CD4-positive, alpha-beta T cell (primary cell): ENCODE data around the gene OSBPL10. TPM values are rescaled to one million over a fixed set of nuclear protein-coding genes. Genes with fewer than 3 reads are reported as not detected.

Experiments
- ATAC-seq: fragments of 200-7000 bp; cut with Tn5 transposase; one replicate; pipeline ENCODE4 v1.10.0; 2022; ENCODE audit warnings: mild to moderate bottlenecking; ENCODE audit not compliant: poor library complexity
- CTCF ChIA-PET: fragments of 350-600 bp; sonication (Branson Sonifier 250); formaldehyde crosslinking; loops from one replicate; lab custom pipeline; 2021; ENCODE audit warnings: antibody characterized with exemption, inconsistent platforms; lab: Charles Lee
- POLR2A ChIA-PET: fragments of 350-600 bp; sonication (Branson Sonifier 250); formaldehyde crosslinking; loops from one replicate; lab custom pipeline; 2021; ENCODE audit warnings: antibody characterized with exemption, inconsistent platforms; lab: Charles Lee
- DNase-seq, 14 experiments: peaks; one replicate each; pipeline ENCODE4 v3.0.0-alpha.2; 2013 to 2020; ENCODE audit warnings: mixed read lengths in 2 of 14
- H3K27ac ChIP-seq, 2 donors: one replicate each; pipeline versions ENCODE4 v1.5.1 to v1.7.0; 2013; ENCODE audit warnings: low read length in 2 of 2, low read depth in 1 of 2, mild to moderate bottlenecking in 1 of 2
- H3K27me3 ChIP-seq, 2 experiments: 1 replicate in 1 of 2; 2 replicates in 1 of 2; pipeline versions ENCODE4 v1.6.1 to v1.7.0; 2013; ENCODE audit warnings: low read length in 2 of 2, control low read depth in 1 of 2, mild to moderate bottlenecking in 1 of 2, moderate library complexity in 1 of 2; ENCODE audit not compliant: insufficient read depth in 2 of 2, control insufficient read depth in 1 of 2
- H3K36me3 ChIP-seq: one replicate; pipeline ENCODE4 v1.6.1; 2013; ENCODE audit warnings: low read length, control low read depth; ENCODE audit not compliant: insufficient read depth
- H3K4me1 ChIP-seq: one replicate; pipeline ENCODE4 v1.6.1; 2013; ENCODE audit warnings: low read length, control low read depth; ENCODE audit not compliant: insufficient read depth
- H3K4me3 ChIP-seq: one replicate; pipeline ENCODE4 v1.5.1; 2013; ENCODE audit warnings: mild to moderate bottlenecking, low read length, moderate library complexity
- H3K9me3 ChIP-seq, 2 experiments: 1 replicate in 1 of 2; 2 replicates in 1 of 2; pipeline versions ENCODE4 v1.6.1 to v1.7.0; 2013; ENCODE audit warnings: low read length in 2 of 2, mild to moderate bottlenecking in 2 of 2, control low read depth in 1 of 2, moderate library complexity in 1 of 2; ENCODE audit not compliant: control insufficient read depth in 1 of 2, insufficient read depth in 1 of 2
- H3K27ac Mint-ChIP-seq: one replicate; pipeline ENCODE4 v1.8.0; 2020; ENCODE audit warnings: mixed read lengths
- H3K27me3 Mint-ChIP-seq: one replicate; pipeline ENCODE4 v1.8.0; 2021; ENCODE audit warnings: mixed read lengths
- H3K36me3 Mint-ChIP-seq: one replicate; pipeline ENCODE4 v1.8.0; 2021; ENCODE audit warnings: low read depth, mixed read lengths
- H3K4me1 Mint-ChIP-seq: one replicate; pipeline ENCODE4 v1.8.0; 2021; ENCODE audit warnings: low read depth, mixed read lengths
- H3K4me3 Mint-ChIP-seq: one replicate; pipeline ENCODE4 v1.8.0; 2020; ENCODE audit warnings: mild to moderate bottlenecking, mixed read lengths
- H3K9me3 Mint-ChIP-seq: one replicate; pipeline ENCODE4 v1.8.0; 2020; ENCODE audit warnings: mixed read lengths
- CTCF ChIP-seq: fragments of 200-600 bp; IDR thresholded peaks from one replicate; pipeline ENCODE4 v1.8.0; 2022; ENCODE audit warnings: antibody characterized with exemption, mild to moderate bottlenecking
- intact Hi-C, 2 experiments: fragments of 100-400 bp; cut with DNase I in 1 of 2; cut with micrococcal nuclease in 1 of 2; formaldehyde crosslinking; loops; one replicate each; pipeline versions ENCODE4 v1.15.1 to v1.9.0; 2023 to 2025; cut with DNase I, micrococcal nuclease
- total RNA-seq, 174 experiments: library from RNA in 2 of 174; stranded (reverse) in 2 of 174; gene quantifications; one replicate each; pipeline ENCODE4 v1.2.3 and lab custom pipeline; 2021 to 2026

The OSBPL10 gene
- total RNA-seq, 2 experiments from 2014 or later = not detected

- DNase-seq (no peak), ATAC-seq (no peak)
- H3K4me1 Mint-ChIP-seq = peaks cover 11% of the 10 kb centered on the region
- Histone ChIP-seq H3K4me3 (no peak overlapping the region), H3K27ac (no peak overlapping the region), H3K4me1 (no peaks in the 10 kb centered on the region), H3K36me3 (peaks cover 86% of the 10 kb centered on the region), H3K27me3 (no peaks in the 10 kb centered on the region), H3K9me3 (no peaks in the 10 kb centered on the region)
- peaks cover 95% of the 10 kb centered on the region for H3K36me3 Mint-ChIP-seq
- no peak for TF ChIP-seq CTCF
- H3K27ac Mint-ChIP-seq = peak overlapping the region; percentile 24
- POLR2A ChIA-PET = no interaction called here
- no peaks in the 10 kb centered on the region for H3K9me3 Mint-ChIP-seq
- H3K27me3 Mint-ChIP-seq = no peaks in the 10 kb centered on the region
- H3K4me3 Mint-ChIP-seq = no peak overlapping the region
- intact Hi-C loops = no loop called here
- CTCF ChIA-PET = no interaction called here
These were observed 359.7 kb downstream of the OSBPL10 start for GRCh38 chr3:31621314-31621713.

- Mint-ChIP-seq H3K9me3 (no peaks in the 10 kb centered on the region), H3K27ac (peak overlapping the region; percentile 24), H3K27me3 (no peaks in the 10 kb centered on the region), H3K4me3 (no peak overlapping the region), H3K4me1 (peaks cover 17% of the 10 kb centered on the region), H3K36me3 (peaks cover 95% of the 10 kb centered on the region)
- no peaks in the 10 kb centered on the region for H3K27me3 ChIP-seq
- DNase-seq (no peak), ATAC-seq (no peak)
- H3K4me3 ChIP-seq = no peak overlapping the region
- H3K27ac ChIP-seq = no peak overlapping the region
- no peak for TF ChIP-seq CTCF
- H3K4me1 ChIP-seq = no peaks in the 10 kb centered on the region
- H3K36me3 ChIP-seq = peaks cover 83% of the 10 kb centered on the region
- intact Hi-C loops = no loop called here
- H3K9me3 ChIP-seq = no peaks in the 10 kb centered on the region
- ChIA-PET CTCF (no interaction called here), POLR2A (no interaction called here)
These were observed 360.4 kb downstream of the OSBPL10 start for GRCh38 chr3:31620656-31621055.

- POLR2A ChIA-PET = interaction anchor here (0.8 to 1.1 kb wide), 2 partner anchors 85 to 389 kb away, joined by 3 read pairs; no protein-coding TSS in a partner anchor
- no peak for TF ChIP-seq CTCF
- peaks cover 52% of the 10 kb centered on the region for H3K36me3 ChIP-seq
- H3K9me3 Mint-ChIP-seq = no peaks in the 10 kb centered on the region
- H3K27me3 ChIP-seq = no peaks in the 10 kb centered on the region
- H3K4me1 ChIP-seq = no peaks in the 10 kb centered on the region
- H3K4me3 Mint-ChIP-seq = no peak overlapping the region
- no peaks in the 10 kb centered on the region for H3K9me3 ChIP-seq
- no peak for DNase-seq
- CTCF ChIA-PET = interaction anchor here (0.6 kb wide), 1 partner anchor 106 kb away, joined by 3 read pairs; no protein-coding TSS in a partner anchor
- peaks cover 94% of the 10 kb centered on the region for H3K36me3 Mint-ChIP-seq
- intact Hi-C loops = no loop called here
- no peak overlapping the region for H3K27ac ChIP-seq
- H3K4me1 Mint-ChIP-seq = peaks cover 48% of the 10 kb centered on the region
- H3K27me3 Mint-ChIP-seq = no peaks in the 10 kb centered on the region
- no peak overlapping the region for H3K4me3 ChIP-seq
- ATAC-seq = no peak
- no peak overlapping the region for H3K27ac Mint-ChIP-seq
These were observed 364.4 kb downstream of the OSBPL10 start for GRCh38 chr3:31616711-31617110.
